HG03097 (cell line): ENCODE data around the gene EXOC8.
"Not testable (repeated sequence)": the region's sequence is repeated elsewhere in the genome, so short reads cannot be mapped to it uniquely, and the experiment has no call there.

Experiments
- ATAC-seq: cut with Tn5 transposase; IDR thresholded peaks from one replicate; pipeline ENCODE4 v1.9.1; 2021; ENCODE audit not compliant: unreplicated experiment, low FRiP score

EXOC8 gene

GRCh38 chr1:231353086-231353485 lies 15.4 kb upstream of the EXOC8 start:
- no peak for ATAC-seq

DNA sequence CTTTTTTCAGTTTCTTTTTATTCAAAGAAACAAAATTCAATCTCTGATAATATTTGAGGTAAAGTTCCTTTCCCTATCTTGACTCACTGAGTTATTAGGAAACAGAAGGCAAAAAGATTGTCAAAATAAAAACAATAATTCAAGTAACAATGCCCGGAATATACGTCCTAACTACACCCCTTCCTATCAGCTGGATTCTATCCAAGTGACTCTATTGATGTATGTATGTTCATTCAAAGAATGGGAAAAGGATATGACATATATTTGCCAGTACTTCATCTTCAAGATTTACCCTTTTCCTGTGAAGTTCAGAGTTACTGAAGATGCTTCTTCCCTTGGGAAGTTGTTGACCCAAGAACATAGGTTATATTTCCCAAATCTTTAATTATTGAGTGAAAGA lies 14.2 kb upstream of the EXOC8 start:
- ATAC-seq, result no peak

DNA sequence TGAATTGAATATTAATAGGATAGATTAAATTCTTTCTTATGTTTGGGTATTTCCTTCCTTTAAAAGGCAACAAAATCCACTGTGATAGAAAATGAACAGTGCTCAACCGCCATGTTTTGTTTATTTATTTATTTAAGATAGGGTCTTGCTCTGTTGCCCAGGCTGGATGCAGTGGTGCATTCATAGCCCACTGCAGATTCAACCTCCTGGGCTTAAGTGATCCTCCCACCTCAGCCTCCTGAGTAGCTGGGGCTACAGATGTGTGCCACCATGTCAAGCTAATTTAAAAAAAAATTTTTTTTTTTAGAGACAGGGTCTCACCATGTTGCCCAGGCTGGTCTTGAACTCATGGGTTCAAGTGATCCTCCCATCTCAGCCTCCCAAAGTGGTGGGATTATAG lies 11.2 kb upstream of the EXOC8 start:
- ATAC-seq, result not testable (repeated sequence)

DNA sequence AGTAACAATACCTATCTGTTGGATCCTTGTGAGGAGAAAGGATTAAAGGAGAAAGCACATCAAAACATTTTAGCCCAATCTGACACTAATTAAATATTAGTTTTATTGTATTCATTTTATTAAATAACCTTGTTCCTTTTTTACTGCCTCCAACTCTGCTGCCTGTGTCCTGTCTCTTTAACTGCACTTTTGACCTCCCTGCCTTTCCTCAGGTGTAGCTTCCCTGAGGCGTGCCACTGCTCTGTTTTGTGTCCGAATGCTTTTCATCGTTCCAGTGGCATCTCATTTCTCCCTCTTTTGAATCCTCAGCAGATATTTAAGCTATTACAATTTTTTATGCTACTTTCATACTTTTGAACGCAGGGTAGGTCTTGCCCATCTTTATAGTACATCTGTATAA lies 10.8 kb upstream of the EXOC8 start:
- no peak for ATAC-seq

GRCh38 chr1:231347961-231348360 lies 10.3 kb upstream of the EXOC8 start:
- ATAC-seq, result no peak

DNA sequence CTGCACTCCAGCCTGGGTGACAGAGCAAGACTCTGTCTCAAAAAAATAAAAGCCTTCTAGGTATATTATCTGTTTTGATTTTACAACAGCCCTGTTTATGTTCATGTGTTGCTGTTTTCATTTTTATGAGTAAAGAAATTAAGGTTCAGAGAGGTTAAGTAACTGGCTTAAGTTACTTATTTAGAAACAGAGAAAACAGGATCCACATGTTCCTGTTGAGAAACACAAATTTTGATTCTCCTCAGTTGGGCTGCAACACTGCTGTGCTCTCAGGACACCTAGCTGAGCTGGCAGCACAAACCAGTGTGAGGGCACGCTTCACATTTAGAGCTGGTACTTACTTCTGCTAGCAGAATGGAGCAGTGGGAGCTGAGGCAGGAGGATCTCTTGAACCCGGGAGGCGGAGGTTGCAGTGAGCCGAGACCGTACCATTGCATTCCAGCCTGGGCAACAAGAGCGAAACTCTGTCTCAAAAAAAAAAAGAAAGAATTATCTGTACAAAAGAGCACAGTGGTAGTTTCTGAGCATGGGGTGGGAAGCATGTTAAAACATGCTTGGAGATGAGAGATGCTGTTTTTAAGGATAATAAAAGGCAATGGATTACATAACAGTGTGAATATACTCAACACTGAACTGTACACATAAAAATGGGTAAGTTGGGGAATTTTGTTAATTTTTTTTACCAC lies 2.8 kb upstream of the EXOC8 start:
- ATAC-seq, result no peak

DNA sequence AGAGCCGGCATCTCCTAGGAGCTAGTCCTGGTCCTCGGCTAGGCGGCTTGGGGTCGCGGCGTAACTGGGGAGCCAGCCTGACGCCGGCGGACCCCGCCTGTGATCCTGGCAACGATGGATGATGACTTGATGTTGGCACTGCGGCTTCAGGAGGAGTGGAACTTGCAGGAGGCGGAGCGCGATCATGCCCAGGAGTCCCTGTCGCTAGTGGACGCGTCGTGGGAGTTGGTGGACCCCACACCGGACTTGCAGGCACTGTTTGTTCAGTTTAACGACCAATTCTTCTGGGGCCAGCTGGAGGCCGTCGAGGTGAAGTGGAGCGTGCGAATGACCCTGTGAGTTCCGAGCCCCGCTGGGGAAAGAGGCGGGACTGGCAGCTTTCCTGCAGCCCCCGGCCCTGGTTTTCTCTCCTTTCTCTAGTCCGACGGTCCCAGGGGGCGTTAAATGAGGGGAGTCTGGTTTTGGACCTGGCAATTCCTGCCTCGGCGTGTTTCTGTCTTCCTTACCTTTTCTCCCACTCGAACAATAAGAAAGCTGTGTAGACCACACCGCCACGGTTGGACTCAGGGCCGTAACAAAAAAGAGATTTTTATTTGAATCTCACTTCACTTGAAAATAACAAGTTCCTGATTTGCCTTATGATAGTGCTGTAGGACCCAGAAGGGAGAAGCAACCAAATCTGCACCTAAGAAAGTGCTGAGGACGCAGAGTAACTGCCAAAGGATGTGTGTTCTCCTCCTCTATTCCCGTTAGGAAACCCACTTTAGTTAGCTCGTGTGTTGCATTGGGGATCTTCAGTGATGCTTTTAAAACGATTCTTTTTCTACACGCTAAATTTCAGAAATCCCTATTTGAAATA lies 847 bp upstream of the EXOC8 start, which contains the start of gene SPRTN:
TSS of gene SPRTN (plus strand) at position 24 of the 859 bp plus-strand sequence. CDS start at position 115, 91 bp downstream.
- peak; percentile 12 for ATAC-seq

GRCh38 chr1:231337043-231337471 lies 595 bp downstream of the EXOC8 start:
- no peak for ATAC-seq

DNA sequence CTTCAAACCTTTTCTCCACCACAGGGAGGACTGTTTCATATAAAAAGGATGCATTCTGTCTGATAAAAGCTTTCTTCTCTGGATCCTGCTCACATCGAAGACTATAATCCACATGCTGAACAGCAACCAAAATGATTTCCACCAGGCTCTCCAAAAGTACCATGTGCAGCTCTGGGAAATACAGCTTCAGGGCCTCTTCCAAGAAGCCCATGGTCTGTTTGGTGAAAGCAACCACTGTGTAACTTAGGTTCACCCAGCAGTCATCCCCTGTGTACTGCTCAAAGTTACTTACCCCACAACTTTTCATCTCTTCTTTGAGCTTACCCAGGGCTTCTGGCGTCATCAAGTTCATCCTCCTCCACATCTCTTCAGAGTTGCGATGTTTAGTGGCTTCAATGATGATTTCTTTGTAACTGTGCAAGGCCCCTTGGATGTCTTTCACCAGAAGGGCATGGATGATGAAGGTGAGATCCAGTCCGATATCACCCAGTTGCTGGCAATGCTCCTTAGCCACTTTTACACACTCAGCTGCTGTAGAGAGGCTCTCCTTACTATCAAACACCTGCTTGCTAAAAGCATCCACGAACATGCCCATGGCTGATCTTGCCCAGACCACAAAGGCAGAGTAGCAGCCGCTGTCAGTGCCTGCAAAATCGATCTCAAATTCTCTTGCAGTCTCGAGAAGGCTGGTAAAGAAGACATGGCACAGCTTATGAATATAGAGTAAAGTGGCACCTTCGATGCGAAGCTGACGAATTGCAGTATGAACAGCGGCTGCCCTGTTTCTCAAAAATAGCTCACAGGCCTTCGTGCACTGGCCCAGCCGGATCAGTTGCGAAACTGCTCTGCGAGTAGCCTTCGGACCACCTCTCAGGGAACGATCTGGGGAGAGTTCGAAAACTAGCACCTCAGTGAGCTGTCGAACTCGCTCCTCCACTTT lies 1.7 kb downstream of the EXOC8 start:
- ATAC-seq, result no peak

DNA sequence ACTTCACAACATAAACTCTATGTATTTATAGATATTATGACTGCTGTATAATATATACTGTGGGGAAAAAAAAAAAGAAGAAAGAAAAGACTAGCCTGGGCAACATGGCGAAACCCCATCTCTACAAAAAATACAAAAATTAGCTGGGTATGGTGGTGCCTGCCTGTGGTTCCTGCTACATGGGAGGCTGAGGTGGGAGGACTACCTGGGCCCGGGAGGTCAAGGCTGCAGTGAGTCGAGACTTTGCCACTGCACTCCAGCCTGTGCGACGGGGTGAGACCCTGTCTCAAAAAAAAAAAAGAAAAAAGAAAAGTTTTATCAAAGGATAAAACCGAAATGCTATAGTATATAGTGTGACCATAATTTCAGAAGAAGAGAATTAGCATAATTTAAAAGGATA lies 2.7 kb downstream of the EXOC8 start:
- no peak for ATAC-seq

DNA sequence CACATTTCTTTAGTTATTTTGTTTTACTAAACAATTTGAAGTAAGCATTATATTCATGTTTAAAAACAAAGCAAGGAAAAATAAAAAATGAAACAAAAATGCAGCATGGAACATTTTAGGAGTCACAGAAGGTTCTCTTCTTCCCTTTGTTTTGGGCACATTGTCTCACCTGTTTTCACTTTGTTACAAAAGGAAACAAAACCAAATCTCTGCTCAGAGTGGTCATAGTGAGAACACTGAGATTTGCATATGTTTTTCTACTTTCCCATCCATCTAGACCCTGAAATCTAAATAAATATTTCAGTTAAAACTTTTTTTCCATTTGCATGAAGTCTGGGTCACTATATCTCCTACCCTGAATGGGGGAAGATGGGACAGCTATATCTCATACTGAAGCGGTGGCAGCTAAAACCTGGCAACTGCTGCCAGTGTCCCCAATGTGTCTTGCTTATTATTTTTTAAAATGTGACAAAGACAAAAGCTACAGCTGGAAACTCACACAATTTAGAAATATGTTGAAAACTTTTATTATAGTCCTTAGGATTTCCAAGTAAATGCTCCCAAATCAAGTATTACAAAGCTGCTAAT lies 3.5 kb downstream of the EXOC8 start:
- ATAC-seq, result no peak

DNA sequence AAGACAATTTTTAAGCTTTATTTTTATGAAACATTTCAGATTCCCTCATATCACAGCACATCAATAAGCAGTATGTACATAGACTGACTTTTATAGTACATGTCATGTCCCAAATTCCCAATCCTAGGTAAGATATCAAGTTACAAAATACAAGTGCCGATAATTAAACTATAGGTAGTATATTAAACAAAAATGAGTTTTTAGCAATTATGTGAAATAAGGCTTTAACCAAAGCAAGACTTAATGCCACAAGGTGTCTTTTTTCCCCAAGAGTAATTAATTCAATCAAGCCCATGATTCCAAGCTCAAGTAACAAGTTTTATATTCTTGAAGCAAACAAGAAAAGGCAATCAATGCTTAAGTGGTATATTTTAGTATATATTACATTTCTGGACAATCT lies 4.9 kb downstream of the EXOC8 start:
- no peak for ATAC-seq

DNA sequence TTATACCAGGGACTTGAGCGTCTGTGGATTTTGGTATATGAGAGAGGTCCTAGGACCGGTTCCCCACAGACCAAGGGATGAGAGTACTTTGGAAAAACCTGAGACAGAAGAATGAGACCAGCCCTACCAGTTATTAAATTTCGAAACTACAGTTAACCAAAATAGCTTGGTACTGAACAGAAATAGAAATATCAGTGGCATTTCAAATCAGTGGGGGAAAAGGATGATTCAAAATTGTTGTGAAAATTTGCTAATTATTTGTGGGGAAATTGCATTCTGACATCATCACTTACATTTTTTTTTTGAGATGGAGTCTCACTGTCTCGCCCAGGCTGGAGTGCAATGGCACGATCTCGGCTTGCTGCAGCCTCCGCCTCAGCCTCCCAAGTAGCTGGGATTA lies 8.2 kb downstream of the EXOC8 start:
- ATAC-seq, result no peak

DNA sequence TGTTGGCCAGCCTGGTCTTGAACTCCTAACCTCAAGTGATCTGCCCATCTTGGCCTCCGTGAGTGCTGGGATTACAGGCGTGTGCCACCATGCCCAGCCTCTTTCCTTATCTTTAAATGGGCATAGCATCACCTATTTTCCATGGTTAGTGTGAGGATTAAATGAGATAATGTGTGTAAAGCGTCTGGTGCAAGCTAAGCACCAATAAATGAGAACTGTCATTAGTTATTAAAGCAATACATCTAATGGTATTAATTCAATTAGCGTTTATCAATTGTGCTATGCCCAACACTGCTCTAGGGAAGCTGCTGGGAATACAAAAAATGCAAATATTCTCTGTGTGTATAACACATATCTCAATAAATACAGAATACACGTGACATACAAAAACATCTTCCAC lies 10.0 kb downstream of the EXOC8 start:
- ATAC-seq, result no peak

GRCh38 chr1:231326248-231326647 lies 11.4 kb downstream of the EXOC8 start:
- no peak for ATAC-seq

- ATAC-seq, result no peak
Observed at GRCh38 chr1:231324660-231325059, 13.0 kb downstream of the EXOC8 start.

GRCh38 chr1:231322880-231323530 lies 14.6 kb downstream of the EXOC8 start:
- ATAC-seq, result no peak

- ATAC-seq, result no peak
Observed at GRCh38 chr1:231319080-231319479, 18.6 kb downstream of the EXOC8 start.

- ATAC-seq, result no peak
Observed at GRCh38 chr1:231318568-231318967, 19.1 kb downstream of the EXOC8 start.

- ATAC-seq, result no peak
Observed at GRCh38 chr1:231318015-231318355, 19.7 kb downstream of the EXOC8 start.
